HEK293 (cell line): ENCODE measurements around the gene DIPK1C.
A peak's percentile ranks its signal among the peaks of the same experiment; 100 is the strongest.

Source experiments
- CTCF ChIA-PET: fragments of 350-600 bp; formaldehyde crosslinking; extraction: SDS; loops from one replicate; lab custom pipeline; 2021; ENCODE audit warnings: antibody characterized with exemption; lab: Yijun Ruan, JAX
- POLR2A ChIA-PET: fragments of 300-600 bp; formaldehyde crosslinking; extraction: SDS; loops from one replicate; lab custom pipeline; 2020; ENCODE audit warnings: antibody characterized with exemption, inconsistent platforms; lab: Yijun Ruan, JAX
- H3K27ac ChIP-seq: fragments of 200-500 bp; sonication (Bioruptor generic); 2 replicates; pipeline ENCODE4 v1.5.1; 2014; ENCODE audit warnings: low read depth, low read length, control low read depth, inconsistent platforms; ENCODE audit errors: extremely low read depth
- H3K36me3 ChIP-seq, 2 experiments: fragments of 200-500 bp in 1 of 2; sonication (Bioruptor generic) in 1 of 2; 1 replicate in 1 of 2; 2 replicates in 1 of 2; pipeline ENCODE4 v1.5.1; 2014 to 2017; ENCODE audit warnings: inconsistent platforms in 2 of 2, low read length in 2 of 2; ENCODE audit not compliant: control insufficient read depth in 2 of 2, insufficient read depth in 1 of 2
- H3K4me1 ChIP-seq: fragments of 200-500 bp; sonication (Bioruptor generic); 2 replicates; pipeline ENCODE4 v1.5.1; 2014; ENCODE audit warnings: mild to moderate bottlenecking, low read length, inconsistent platforms; ENCODE audit not compliant: control insufficient read depth, insufficient read depth
- H3K4me3 ChIP-seq: 2 replicates; pipeline ENCODE4 v1.5.1; 2011; ENCODE audit warnings: low read depth, mild to moderate bottlenecking, control low read depth, low read length, moderate library complexity
- H3K9me3 ChIP-seq: fragments of 200-500 bp; sonication (Bioruptor generic); 2 replicates; pipeline ENCODE4 v1.5.1; 2014; ENCODE audit warnings: low read depth, low read length, inconsistent platforms; ENCODE audit not compliant: control insufficient read depth, insufficient read depth
- EGR2 ChIP-seq: fragments of 450-650 bp; formaldehyde crosslinking; IDR thresholded peaks from 2 replicates; pipeline ENCODE4 v1.5.1; 2016; ENCODE audit warnings: low read depth, missing biosample characterization, missing genetic modification characterization
- GLI4 ChIP-seq: fragments of 450-650 bp; formaldehyde crosslinking; IDR thresholded peaks from 2 replicates; pipeline ENCODE4 v1.5.1; 2016; ENCODE audit warnings: missing biosample characterization, missing genetic modification characterization
- KLF9 ChIP-seq: fragments of 450-650 bp; formaldehyde crosslinking; IDR thresholded peaks from 2 replicates; pipeline ENCODE4 v1.5.1; 2016; ENCODE audit warnings: missing biosample characterization, missing genetic modification characterization, low read depth
- RBAK ChIP-seq: fragments of 450-650 bp; formaldehyde crosslinking; IDR thresholded peaks from 2 replicates; pipeline ENCODE4 v1.5.1; 2016; ENCODE audit warnings: missing biosample characterization, missing genetic modification characterization
- SCRT2 ChIP-seq: fragments of 450-650 bp; formaldehyde crosslinking; IDR thresholded peaks from 2 replicates; pipeline ENCODE4 v1.5.1; 2016; ENCODE audit warnings: missing biosample characterization, missing genetic modification characterization
- ZBTB17 ChIP-seq: fragments of 450-650 bp; formaldehyde crosslinking; IDR thresholded peaks from 2 replicates; pipeline ENCODE4 v1.5.1; 2016; ENCODE audit warnings: missing biosample characterization, missing genetic modification characterization
- ZFHX2 ChIP-seq: fragments of 450-650 bp; formaldehyde crosslinking; conservative IDR thresholded peaks from 2 replicates; pipeline ENCODE4 v1.5.1; 2016; ENCODE audit warnings: missing biosample characterization, missing genetic modification characterization
- ZFP37 ChIP-seq: fragments of 450-650 bp; formaldehyde crosslinking; IDR thresholded peaks from 2 replicates; pipeline ENCODE4 v1.5.1; 2016; ENCODE audit warnings: missing biosample characterization, missing genetic modification characterization
- ZNF239 ChIP-seq: fragments of 450-650 bp; formaldehyde crosslinking; IDR thresholded peaks from 2 replicates; pipeline ENCODE4 v1.5.1; 2016; ENCODE audit warnings: missing biosample characterization, missing genetic modification characterization
- ZNF24 ChIP-seq: fragments of 450-650 bp; formaldehyde crosslinking; IDR thresholded peaks from 2 replicates; pipeline ENCODE4 v1.5.1; 2016; ENCODE audit warnings: missing biosample characterization, missing genetic modification characterization
- ZNF48 ChIP-seq: fragments of 450-650 bp; formaldehyde crosslinking; IDR thresholded peaks from 2 replicates; pipeline ENCODE4 v1.5.1; 2016; ENCODE audit warnings: missing biosample characterization, missing genetic modification characterization
- ZNF514 ChIP-seq: fragments of 450-650 bp; formaldehyde crosslinking; IDR thresholded peaks from 2 replicates; pipeline ENCODE4 v1.5.1; 2016; ENCODE audit warnings: missing biosample characterization, missing genetic modification characterization
- ZNF548 ChIP-seq: fragments of 450-650 bp; formaldehyde crosslinking; IDR thresholded peaks from 2 replicates; pipeline ENCODE4 v1.5.1; 2016; ENCODE audit warnings: missing biosample characterization, missing genetic modification characterization
- ZNF623 ChIP-seq: fragments of 450-650 bp; formaldehyde crosslinking; IDR thresholded peaks from 2 replicates; pipeline ENCODE4 v1.5.1; 2016; ENCODE audit warnings: missing biosample characterization, missing genetic modification characterization
- ZNF776 ChIP-seq: fragments of 450-650 bp; formaldehyde crosslinking; IDR thresholded peaks from 2 replicates; pipeline ENCODE4 v1.5.0; 2017; ENCODE audit warnings: missing biosample characterization, missing genetic modification characterization, borderline replicate concordance
- ZNF837 ChIP-seq: fragments of 450-650 bp; formaldehyde crosslinking; IDR thresholded peaks from 2 replicates; pipeline ENCODE4 v1.5.1; 2016; ENCODE audit warnings: missing biosample characterization, missing genetic modification characterization
- TF ChIP-seq, protein P1 (sequence below): fragments of 450-650 bp; formaldehyde crosslinking; IDR thresholded peaks from 2 replicates; pipeline ENCODE4 v1.5.1; 2016; ENCODE audit warnings: missing biosample characterization, missing genetic modification characterization, low read depth
- TF ChIP-seq, protein P2 (sequence below): fragments of 450-650 bp; formaldehyde crosslinking; IDR thresholded peaks from 2 replicates; pipeline ENCODE4 v1.5.1; 2016; ENCODE audit warnings: missing biosample characterization, missing genetic modification characterization
- TF ChIP-seq, protein P3 (sequence below): fragments of 450-650 bp; formaldehyde crosslinking; IDR thresholded peaks from 2 replicates; pipeline ENCODE4 v1.5.1; 2016; ENCODE audit warnings: missing biosample characterization, missing genetic modification characterization, borderline replicate concordance
- TF ChIP-seq, protein P4 (sequence below): fragments of 450-650 bp; formaldehyde crosslinking; IDR thresholded peaks from 2 replicates; pipeline ENCODE4 v1.5.1; 2016; ENCODE audit warnings: missing biosample characterization, missing genetic modification characterization
- TF ChIP-seq, protein P5 (sequence below): fragments of 450-650 bp; formaldehyde crosslinking; IDR thresholded peaks from 2 replicates; pipeline ENCODE4 v1.5.1; 2016; ENCODE audit warnings: missing biosample characterization, missing genetic modification characterization

The DIPK1C gene

DNA sequence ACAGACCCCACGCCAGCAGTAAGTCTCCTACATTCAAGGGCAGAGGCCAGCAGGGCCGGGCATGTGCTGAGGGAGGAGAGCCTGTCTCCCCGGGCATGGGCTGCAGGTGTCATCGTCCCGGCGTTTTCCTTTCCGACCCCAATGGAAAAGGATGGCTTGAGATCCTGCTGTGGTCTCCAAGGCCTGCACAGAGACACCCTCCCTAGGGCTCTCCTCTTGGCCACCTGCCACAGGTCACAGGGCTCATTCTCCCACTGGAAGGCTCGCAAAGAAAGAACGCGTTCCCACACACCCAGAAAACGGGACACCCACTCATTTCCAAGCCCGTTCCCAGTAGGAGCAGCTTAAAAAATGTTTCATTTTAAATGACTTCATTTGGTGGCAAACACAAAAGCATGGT lies 41.0 kb downstream of the DIPK1C start:
- Histone ChIP-seq H3K27ac (no peak overlapping the region), H3K36me3 (no peaks in the 10 kb centered on the region), H3K9me3 (no peaks in the 10 kb centered on the region), H3K4me3 (no peak overlapping the region), H3K4me1 (no peaks in the 10 kb centered on the region)
- CTCF ChIA-PET = interaction anchor here (0.6 kb wide), 1 partner anchor 17 kb away, joined by 3 read pairs; no protein-coding TSS in a partner anchor
- POLR2A ChIA-PET = no interaction called here
- no peak for TF ChIP-seq ZNF776
- TF ChIP-seq EGR2 (tag by site-specific recombination) = 0 out of 2 replicates have a peak, but pooled peaks have one; percentile 24
- peak; percentile 17; the same call in 1 of the 2 replicates for TF ChIP-seq ZFHX2 (tag by site-specific recombination)
- no peak for TF ChIP-seq SCRT2 (tag by site-specific recombination)
- no peak for TF ChIP-seq ZNF239 (tag by site-specific recombination)

DNA sequence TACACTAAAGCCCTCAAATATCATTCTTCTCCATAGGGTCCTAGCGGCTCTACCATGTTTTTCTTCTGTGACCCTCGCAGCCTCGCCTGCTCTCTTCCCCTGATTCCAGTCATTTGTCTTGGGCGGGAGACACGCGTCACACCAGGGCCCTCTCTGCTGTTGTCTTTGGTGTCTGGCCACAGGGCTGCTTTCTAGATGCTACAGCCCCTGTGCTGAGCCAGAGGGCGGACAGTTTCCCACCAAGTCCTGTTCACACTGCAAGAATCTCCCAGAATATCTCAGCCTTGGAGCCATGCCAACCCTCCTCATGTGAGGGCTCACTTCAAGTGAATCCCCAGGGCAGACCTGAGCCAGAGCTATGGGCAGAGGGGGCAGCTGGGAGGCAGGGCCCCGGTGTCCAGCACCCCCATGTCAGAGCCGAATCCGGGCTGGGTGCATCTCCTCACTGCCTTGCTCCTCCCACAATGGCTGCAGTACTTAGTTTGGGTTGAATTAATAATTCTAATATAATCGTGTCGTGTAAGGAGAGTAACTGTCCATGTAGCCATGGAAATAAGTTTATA lies 42.1 kb downstream of the DIPK1C start:
- TF ChIP-seq KLF9 (tag by site-specific recombination) (no peak), ZFP37 (tag by site-specific recombination) (no peak), ZNF548 (tag by site-specific recombination) (no peak), ZNF623 (tag by site-specific recombination) (no peak), ZNF48 (no peak), RBAK (tag by site-specific recombination) (no peak), SCRT2 (tag by site-specific recombination) (no peak), ZBTB17 (tag by site-specific recombination) (no peak), ZNF837 (tag by site-specific recombination) (no peak), ZNF24 (tag by site-specific recombination) (no peak), ZNF514 (no peak), GLI4 (no peak)
- TF ChIP-seq, protein P1, sequence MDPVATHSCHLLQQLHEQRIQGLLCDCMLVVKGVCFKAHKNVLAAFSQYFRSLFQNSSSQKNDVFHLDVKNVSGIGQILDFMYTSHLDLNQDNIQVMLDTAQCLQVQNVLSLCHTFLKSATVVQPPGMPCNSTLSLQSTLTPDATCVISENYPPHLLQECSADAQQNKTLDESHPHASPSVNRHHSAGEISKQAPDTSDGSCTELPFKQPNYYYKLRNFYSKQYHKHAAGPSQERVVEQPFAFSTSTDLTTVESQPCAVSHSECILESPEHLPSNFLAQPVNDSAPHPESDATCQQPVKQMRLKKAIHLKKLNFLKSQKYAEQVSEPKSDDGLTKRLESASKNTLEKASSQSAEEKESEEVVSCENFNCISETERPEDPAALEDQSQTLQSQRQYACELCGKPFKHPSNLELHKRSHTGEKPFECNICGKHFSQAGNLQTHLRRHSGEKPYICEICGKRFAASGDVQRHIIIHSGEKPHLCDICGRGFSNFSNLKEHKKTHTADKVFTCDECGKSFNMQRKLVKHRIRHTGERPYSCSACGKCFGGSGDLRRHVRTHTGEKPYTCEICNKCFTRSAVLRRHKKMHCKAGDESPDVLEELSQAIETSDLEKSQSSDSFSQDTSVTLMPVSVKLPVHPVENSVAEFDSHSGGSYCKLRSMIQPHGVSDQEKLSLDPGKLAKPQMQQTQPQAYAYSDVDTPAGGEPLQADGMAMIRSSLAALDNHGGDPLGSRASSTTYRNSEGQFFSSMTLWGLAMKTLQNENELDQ (tag by site-specific recombination) = no peak
- TF ChIP-seq, protein P2, sequence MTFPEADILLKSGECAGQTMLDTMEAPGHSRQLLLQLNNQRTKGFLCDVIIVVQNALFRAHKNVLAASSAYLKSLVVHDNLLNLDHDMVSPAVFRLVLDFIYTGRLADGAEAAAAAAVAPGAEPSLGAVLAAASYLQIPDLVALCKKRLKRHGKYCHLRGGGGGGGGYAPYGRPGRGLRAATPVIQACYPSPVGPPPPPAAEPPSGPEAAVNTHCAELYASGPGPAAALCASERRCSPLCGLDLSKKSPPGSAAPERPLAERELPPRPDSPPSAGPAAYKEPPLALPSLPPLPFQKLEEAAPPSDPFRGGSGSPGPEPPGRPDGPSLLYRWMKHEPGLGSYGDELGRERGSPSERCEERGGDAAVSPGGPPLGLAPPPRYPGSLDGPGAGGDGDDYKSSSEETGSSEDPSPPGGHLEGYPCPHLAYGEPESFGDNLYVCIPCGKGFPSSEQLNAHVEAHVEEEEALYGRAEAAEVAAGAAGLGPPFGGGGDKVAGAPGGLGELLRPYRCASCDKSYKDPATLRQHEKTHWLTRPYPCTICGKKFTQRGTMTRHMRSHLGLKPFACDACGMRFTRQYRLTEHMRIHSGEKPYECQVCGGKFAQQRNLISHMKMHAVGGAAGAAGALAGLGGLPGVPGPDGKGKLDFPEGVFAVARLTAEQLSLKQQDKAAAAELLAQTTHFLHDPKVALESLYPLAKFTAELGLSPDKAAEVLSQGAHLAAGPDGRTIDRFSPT (tag by site-specific recombination) = no peak
- TF ChIP-seq, protein P3, sequence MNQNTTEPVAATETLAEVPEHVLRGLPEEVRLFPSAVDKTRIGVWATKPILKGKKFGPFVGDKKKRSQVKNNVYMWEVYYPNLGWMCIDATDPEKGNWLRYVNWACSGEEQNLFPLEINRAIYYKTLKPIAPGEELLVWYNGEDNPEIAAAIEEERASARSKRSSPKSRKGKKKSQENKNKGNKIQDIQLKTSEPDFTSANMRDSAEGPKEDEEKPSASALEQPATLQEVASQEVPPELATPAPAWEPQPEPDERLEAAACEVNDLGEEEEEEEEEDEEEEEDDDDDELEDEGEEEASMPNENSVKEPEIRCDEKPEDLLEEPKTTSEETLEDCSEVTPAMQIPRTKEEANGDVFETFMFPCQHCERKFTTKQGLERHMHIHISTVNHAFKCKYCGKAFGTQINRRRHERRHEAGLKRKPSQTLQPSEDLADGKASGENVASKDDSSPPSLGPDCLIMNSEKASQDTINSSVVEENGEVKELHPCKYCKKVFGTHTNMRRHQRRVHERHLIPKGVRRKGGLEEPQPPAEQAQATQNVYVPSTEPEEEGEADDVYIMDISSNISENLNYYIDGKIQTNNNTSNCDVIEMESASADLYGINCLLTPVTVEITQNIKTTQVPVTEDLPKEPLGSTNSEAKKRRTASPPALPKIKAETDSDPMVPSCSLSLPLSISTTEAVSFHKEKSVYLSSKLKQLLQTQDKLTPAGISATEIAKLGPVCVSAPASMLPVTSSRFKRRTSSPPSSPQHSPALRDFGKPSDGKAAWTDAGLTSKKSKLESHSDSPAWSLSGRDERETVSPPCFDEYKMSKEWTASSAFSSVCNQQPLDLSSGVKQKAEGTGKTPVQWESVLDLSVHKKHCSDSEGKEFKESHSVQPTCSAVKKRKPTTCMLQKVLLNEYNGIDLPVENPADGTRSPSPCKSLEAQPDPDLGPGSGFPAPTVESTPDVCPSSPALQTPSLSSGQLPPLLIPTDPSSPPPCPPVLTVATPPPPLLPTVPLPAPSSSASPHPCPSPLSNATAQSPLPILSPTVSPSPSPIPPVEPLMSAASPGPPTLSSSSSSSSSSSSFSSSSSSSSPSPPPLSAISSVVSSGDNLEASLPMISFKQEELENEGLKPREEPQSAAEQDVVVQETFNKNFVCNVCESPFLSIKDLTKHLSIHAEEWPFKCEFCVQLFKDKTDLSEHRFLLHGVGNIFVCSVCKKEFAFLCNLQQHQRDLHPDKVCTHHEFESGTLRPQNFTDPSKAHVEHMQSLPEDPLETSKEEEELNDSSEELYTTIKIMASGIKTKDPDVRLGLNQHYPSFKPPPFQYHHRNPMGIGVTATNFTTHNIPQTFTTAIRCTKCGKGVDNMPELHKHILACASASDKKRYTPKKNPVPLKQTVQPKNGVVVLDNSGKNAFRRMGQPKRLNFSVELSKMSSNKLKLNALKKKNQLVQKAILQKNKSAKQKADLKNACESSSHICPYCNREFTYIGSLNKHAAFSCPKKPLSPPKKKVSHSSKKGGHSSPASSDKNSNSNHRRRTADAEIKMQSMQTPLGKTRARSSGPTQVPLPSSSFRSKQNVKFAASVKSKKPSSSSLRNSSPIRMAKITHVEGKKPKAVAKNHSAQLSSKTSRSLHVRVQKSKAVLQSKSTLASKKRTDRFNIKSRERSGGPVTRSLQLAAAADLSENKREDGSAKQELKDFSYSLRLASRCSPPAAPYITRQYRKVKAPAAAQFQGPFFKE = no peak
- TF ChIP-seq, protein P4, sequence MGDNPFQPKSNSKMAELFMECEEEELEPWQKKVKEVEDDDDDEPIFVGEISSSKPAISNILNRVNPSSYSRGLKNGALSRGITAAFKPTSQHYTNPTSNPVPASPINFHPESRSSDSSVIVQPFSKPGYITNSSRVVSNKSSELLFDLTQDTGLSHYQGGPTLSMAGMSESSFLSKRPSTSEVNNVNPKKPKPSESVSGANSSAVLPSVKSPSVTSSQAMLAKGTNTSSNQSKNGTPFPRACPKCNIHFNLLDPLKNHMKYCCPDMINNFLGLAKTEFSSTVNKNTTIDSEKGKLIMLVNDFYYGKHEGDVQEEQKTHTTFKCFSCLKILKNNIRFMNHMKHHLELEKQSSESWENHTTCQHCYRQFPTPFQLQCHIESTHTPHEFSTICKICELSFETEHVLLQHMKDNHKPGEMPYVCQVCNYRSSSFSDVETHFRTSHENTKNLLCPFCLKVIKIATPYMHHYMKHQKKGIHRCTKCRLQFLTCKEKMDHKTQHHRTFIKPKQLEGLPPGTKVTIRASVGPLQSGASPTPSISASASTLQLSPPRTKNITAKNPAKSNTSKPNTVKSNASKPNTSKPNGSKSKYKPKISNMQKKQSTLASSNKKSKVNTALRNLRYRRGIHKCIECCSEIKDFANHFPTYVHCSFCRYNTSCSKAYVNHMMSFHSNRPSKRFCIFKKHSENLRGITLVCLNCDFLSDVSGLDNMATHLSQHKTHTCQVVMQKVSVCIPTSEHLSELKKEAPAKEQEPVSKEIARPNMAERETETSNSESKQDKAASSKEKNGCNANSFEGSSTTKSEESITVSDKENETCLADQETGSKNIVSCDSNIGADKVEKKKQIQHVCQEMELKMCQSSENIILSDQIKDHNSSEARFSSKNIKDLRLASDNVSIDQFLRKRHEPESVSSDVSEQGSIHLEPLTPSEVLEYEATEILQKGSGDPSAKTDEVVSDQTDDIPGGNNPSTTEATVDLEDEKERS (tag by site-specific recombination) = no peak
- TF ChIP-seq, protein P5, sequence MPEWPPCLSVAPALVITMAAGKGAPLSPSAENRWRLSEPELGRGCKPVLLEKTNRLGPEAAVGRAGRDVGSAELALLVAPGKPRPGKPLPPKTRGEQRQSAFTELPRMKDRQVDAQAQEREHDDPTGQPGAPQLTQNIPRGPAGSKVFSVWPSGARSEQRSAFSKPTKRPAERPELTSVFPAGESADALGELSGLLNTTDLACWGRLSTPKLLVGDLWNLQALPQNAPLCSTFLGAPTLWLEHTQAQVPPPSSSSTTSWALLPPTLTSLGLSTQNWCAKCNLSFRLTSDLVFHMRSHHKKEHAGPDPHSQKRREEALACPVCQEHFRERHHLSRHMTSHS (tag by site-specific recombination) = no peak
- Histone ChIP-seq H3K36me3 (no peaks in the 10 kb centered on the region), H3K27ac (no peak overlapping the region), H3K4me3 (no peak overlapping the region), H3K9me3 (no peaks in the 10 kb centered on the region), H3K4me1 (no peaks in the 10 kb centered on the region)
- CTCF ChIA-PET = interaction anchor here (1.4 kb wide), 1 partner anchor 137 kb away, joined by 4 read pairs; no protein-coding TSS in a partner anchor
- POLR2A ChIA-PET = no interaction called here
